ENCODE measurements around the gene PDS5A. TPM values are rescaled to one million over a fixed set of nuclear protein-coding genes. Genes with fewer than 3 reads are reported as not detected.

The PDS5A gene
- total RNA-seq, 1 experiment from 2014 or later, result 98.3 TPM

DNA sequence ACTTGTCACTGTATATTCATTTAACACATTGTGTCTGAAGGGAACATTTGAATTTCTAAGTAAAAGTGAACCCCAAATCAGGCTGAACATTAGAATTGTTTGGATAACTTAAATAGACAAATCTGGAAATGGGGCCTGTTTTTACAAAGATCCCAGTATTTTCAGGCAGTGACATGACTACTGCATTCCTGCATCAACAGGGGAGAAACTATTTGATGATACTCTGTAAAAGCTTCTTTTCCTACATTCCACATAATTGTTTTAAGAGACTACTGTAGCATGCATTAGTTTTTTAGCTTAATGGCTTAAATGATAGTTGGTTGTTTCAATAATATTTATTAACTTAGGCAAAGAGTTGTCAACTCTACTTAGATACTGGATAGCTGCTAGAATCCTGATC lies 127.0 kb downstream of the PDS5A start:
- Histone ChIP-seq H3K4me1 (ENCODE audit: control insufficient read depth in 1 of 2, insufficient read depth in 2 of 2, low read length in 2 of 2) (peaks cover 2 to 23% of the 10 kb centered on the region in 2 experiments; a peak in 3 of 4 replicates), H3K9ac (ENCODE audit: low read length) (no peak overlapping the region), H3K79me2 (ENCODE audit: insufficient read depth, low read length) (peaks cover 20% of the 10 kb centered on the region), H3K4me3 (replicated peaks in 1 of 2; ENCODE audit: low read depth in 1 of 2, low read length in 2 of 2) (no peak overlapping the region), H3K27me3 (ENCODE audit: insufficient read depth, low read length) (no peaks in the 10 kb centered on the region), H3K9me2 (ENCODE audit: insufficient read depth) (no peaks in the 10 kb centered on the region), H4K20me1 (ENCODE audit: insufficient read depth) (no peaks in the 10 kb centered on the region), H3K9me3 (ENCODE audit: control insufficient read depth in 1 of 2, insufficient read depth in 1 of 2, low read depth in 1 of 2, low read length in 2 of 2) (0 out of 4 replicates have a peak, but pooled peaks cover 0 to 4% of the 10 kb centered on the region in 2 experiments), H3K27ac (ENCODE audit: low read depth, low read length) (no peak overlapping the region), H2AFZ (ENCODE audit: low read depth, low read length, poor library complexity, severe bottlenecking) (no peak overlapping the region), H3K36me3 (ENCODE audit: control insufficient read depth in 1 of 2, insufficient read depth in 2 of 2, low read length in 2 of 2) (peaks cover 5 to 44% of the 10 kb centered on the region in 2 experiments; a peak in 3 of 4 replicates), H3K4me2 (ENCODE audit: low read length) (no peak overlapping the region)
- intact Hi-C loops (cut with micrococcal nuclease), result no loop called here
- TF ChIP-seq RAD21 (IDR thresholded peaks at IDR 0.05; ENCODE audit: low read depth) (no peak), POLR2A (IDR thresholded peaks at IDR 0.05; ENCODE audit: borderline replicate concordance, extremely low read depth, insufficient read depth, insufficient read length) (no peak), JUND (IDR thresholded peaks at IDR 0.05) (no peak), SIN3A (IDR thresholded peaks at IDR 0.05; ENCODE audit: low read depth) (no peak), SP1 (IDR thresholded peaks at IDR 0.05; ENCODE audit: low read depth) (no peak), EZH2phosphoT487 (IDR thresholded peaks at IDR 0.05; ENCODE audit: borderline replicate concordance) (no peak), ZNF274 (IDR thresholded peaks at IDR 0.05; ENCODE audit: low read depth, low read length) (no peak), TCF7L2 (IDR thresholded peaks at IDR 0.05; ENCODE audit: borderline replicate concordance, extremely low read depth, insufficient read depth, insufficient read length) (no peak), ATF3 (IDR thresholded peaks at IDR 0.05) (no peak), ELF1 (IDR thresholded peaks at IDR 0.05; ENCODE audit: borderline replicate concordance, low read depth) (no peak), SRF (IDR thresholded peaks at IDR 0.05; ENCODE audit: low read depth) (no peak), POLR2AphosphoS5 (IDR thresholded peaks at IDR 0.05; ENCODE audit: low read depth, low read length) (no peak), CEBPB (IDR thresholded peaks at IDR 0.05; ENCODE audit: low read depth) (no peak), EGR1 (IDR thresholded peaks at IDR 0.05; ENCODE audit: low read depth) (no peak), FOSL1 (IDR thresholded peaks at IDR 0.05; ENCODE audit: low read depth) (no peak)
- TF ChIP-seq, protein P1, sequence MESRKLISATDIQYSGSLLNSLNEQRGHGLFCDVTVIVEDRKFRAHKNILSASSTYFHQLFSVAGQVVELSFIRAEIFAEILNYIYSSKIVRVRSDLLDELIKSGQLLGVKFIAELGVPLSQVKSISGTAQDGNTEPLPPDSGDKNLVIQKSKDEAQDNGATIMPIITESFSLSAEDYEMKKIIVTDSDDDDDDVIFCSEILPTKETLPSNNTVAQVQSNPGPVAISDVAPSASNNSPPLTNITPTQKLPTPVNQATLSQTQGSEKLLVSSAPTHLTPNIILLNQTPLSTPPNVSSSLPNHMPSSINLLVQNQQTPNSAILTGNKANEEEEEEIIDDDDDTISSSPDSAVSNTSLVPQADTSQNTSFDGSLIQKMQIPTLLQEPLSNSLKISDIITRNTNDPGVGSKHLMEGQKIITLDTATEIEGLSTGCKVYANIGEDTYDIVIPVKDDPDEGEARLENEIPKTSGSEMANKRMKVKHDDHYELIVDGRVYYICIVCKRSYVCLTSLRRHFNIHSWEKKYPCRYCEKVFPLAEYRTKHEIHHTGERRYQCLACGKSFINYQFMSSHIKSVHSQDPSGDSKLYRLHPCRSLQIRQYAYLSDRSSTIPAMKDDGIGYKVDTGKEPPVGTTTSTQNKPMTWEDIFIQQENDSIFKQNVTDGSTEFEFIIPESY (IDR thresholded peaks at IDR 0.05; ENCODE audit: extremely low read depth, insufficient replicate concordance, low read length), result no peak
- TF ChIP-seq, protein P2, sequence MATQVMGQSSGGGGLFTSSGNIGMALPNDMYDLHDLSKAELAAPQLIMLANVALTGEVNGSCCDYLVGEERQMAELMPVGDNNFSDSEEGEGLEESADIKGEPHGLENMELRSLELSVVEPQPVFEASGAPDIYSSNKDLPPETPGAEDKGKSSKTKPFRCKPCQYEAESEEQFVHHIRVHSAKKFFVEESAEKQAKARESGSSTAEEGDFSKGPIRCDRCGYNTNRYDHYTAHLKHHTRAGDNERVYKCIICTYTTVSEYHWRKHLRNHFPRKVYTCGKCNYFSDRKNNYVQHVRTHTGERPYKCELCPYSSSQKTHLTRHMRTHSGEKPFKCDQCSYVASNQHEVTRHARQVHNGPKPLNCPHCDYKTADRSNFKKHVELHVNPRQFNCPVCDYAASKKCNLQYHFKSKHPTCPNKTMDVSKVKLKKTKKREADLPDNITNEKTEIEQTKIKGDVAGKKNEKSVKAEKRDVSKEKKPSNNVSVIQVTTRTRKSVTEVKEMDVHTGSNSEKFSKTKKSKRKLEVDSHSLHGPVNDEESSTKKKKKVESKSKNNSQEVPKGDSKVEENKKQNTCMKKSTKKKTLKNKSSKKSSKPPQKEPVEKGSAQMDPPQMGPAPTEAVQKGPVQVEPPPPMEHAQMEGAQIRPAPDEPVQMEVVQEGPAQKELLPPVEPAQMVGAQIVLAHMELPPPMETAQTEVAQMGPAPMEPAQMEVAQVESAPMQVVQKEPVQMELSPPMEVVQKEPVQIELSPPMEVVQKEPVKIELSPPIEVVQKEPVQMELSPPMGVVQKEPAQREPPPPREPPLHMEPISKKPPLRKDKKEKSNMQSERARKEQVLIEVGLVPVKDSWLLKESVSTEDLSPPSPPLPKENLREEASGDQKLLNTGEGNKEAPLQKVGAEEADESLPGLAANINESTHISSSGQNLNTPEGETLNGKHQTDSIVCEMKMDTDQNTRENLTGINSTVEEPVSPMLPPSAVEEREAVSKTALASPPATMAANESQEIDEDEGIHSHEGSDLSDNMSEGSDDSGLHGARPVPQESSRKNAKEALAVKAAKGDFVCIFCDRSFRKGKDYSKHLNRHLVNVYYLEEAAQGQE (IDR thresholded peaks at IDR 0.05; ENCODE audit: low read depth), result no peak
- BruUV-seq (replicated peaks), result no TSS peak
- ChIA-PET CTCF (no interaction called here), POLR2A (no interaction called here), RAD21 (ENCODE audit: low non-redundant PET in 1 of 2, low total read pairs in 2 of 2, uncharacterized antibody in 2 of 2, unreplicated experiment in 2 of 2) (no interaction called here)
- DNase-seq (ENCODE audit: low read depth, low spot score) (no peak), ATAC-seq (no peak)

Data from HCT116 (cell line).